GM12872 (cell line): ENCODE data around the gene ARHGEF39.

Source experiments
- TF ChIP-seq, protein P1 (sequence below): IDR thresholded peaks from 3 replicates; pipeline ENCODE4 v1.5.1; 2011; ENCODE audit warnings: low read depth, mild to moderate bottlenecking, low read length, moderate library complexity; ENCODE audit not compliant: insufficient read depth

The ARHGEF39 gene

DNA sequence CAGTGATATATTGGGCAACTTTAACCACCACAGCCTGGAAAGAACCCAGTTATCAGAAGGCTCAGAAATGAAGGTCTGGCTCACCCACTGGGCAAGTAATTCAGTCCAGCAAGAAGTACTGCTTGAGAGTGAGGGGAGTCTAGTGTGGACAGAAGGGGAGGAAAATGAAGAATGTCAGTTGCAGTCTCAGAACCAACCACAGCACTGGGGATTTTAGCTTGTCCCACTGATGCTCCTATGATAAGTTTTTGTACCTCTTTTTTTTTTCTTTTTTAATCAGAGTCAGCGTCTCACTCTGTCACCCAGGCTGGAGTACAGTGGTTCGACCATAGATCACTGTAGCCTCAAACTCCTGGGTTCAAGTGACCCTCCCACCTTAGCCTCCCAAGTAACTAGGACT is 37.4 kb downstream of the ARHGEF39 start:
- TF ChIP-seq, protein P1, sequence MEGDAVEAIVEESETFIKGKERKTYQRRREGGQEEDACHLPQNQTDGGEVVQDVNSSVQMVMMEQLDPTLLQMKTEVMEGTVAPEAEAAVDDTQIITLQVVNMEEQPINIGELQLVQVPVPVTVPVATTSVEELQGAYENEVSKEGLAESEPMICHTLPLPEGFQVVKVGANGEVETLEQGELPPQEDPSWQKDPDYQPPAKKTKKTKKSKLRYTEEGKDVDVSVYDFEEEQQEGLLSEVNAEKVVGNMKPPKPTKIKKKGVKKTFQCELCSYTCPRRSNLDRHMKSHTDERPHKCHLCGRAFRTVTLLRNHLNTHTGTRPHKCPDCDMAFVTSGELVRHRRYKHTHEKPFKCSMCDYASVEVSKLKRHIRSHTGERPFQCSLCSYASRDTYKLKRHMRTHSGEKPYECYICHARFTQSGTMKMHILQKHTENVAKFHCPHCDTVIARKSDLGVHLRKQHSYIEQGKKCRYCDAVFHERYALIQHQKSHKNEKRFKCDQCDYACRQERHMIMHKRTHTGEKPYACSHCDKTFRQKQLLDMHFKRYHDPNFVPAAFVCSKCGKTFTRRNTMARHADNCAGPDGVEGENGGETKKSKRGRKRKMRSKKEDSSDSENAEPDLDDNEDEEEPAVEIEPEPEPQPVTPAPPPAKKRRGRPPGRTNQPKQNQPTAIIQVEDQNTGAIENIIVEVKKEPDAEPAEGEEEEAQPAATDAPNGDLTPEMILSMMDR = no peak

DNA sequence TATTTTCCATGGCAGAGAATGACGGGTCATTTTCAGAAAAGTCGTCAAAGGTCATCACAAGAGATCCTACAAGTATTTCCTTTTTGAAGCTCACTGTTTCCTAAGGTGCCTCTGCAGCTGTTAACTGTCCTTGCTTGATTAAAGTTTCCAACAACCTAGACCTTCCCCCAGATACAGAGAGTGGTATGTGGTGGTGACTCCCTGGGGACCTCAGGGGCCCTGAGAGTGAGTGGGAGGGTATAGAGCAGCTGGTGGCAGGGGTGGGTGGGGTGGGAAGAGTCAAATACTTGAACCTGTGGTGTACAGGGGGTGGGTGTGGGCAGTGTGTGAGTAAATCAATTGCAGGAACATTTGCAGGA is 45.2 kb downstream of the ARHGEF39 start:
- TF ChIP-seq, protein P1 = no peak

DNA sequence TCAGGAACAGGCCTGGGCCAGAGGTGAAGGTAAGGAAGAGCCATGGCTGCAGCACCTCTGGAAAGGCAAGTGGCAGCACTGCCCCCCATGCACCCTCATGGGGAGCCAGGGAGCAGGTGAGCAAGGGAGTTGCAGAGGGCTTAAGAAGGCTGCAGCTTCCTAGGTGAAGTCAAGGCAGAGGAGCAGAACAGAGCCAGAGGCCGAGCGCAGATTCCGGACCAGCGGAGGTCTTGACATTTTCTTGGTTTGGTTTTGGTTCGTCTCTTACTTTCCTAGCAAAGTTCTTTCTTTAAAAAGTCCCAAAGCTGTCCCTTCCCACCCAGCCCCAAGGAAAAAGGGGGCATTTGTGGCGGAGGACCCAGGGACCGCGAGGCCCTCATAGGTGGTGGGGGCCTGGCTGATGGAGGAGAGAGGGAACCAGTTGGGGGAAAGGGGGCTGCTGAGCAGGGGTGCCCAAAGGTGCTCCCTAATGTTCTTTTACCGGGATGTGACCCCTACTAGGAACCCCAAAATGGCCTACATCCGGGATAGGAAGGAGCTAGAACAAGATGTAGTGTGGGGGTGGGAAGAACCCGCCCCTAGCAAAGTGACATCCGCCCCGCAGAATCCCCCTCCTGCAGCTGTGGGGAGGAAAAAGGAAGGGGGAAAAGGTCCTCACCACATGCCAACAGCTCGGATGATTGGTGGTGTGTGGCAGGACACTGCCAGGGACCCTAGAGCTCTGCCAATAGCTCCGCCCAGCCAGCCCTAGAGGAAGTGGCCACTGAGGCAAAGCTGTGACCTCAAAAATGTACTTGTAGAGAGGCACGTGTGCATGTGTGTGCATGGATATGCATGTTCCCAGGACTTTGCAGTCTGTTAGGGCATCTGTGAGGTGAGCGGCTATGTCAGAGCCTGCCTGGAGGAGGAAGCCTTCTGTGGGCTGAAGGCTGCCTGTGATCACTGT is 45.9 kb downstream of the ARHGEF39 start:
- TF ChIP-seq, protein P1 = no peak

DNA sequence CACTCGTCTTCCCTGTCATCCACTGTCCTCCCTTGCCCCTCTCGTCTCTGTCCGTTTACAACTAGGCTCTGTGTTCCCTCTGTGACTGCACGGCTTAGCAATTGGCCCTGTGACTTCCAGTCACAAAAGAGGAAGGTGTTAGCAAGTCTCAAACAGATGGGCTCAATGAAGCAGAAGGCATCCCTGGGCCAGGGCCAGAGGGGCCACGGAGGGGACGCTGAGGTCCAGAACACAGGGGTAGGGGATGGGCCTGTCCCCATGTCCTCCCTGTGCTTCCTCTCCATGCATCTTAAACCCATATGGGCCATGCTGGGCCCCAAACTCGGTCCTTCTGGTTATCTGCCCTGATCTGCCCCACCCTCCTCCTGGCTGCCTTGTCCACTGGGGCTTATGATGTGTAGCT is 46.7 kb downstream of the ARHGEF39 start, which contains the start of gene CD72:
TSS of gene CD72 (minus strand) at position 89 of the 403 bp plus-strand sequence. CDS start 110 bp downstream, outside the sequence.
- TF ChIP-seq, protein P1 = no peak

DNA sequence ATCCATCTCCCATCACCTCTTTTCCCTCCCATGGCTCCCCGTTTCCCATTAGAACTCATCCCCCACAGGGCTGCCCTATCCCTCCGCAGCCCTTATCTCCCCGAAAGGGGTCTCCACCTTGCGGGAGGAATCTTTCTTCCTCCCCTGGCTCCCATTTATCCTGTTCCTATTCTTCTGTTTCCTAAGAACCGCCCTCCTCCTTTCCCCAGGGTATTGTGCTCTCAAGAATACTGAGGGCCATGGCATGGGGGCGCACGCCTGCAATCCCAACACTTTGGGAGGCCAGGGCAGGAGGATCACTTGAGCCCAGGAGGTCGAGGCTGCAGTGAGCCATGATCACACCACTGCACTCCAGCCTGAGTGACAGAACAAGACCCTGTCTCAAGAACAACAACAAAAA is 47.4 kb downstream of the ARHGEF39 start:
- TF ChIP-seq, protein P1 = no peak

DNA sequence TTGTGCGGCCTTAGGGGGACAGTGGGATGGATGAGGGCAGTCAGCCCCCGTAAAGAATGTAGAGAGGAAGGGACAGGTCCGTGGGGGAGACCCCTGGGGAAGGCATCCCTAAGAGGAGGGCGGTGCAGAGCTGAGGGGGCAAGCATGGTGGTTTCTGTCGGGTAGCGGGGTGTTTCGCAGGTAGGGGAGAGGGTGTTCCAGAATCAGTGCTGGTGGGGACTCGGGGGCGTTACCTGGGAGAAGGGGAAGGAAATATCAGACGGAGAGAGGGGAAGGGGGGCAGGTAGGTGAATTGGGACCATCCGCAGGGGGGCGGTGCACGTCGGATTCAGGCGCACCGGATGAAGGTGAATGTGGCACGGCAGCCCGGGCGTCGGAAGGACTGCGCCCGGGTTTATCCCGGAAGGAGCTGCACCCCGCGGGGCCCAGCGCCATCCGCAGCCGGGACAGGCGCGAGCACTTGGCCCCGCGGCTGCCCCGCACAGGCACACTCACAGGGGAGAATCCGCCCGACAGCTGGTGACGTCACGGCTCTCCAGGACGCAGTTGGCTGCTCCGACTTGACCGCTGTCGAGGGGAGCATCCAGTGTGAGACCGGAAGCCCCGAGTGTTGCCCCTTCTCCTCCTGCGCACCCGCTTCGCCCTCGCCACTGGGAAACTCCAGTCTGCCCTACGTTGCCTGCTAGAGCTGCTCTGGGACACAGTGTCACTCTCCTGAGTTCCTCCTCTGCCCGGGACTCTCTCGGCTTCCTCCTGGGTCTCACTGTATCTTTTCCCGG is 48.1 kb downstream of the ARHGEF39 start:
- TF ChIP-seq, protein P1 = peak; percentile 54; the same call in 2 of the 3 replicates

DNA sequence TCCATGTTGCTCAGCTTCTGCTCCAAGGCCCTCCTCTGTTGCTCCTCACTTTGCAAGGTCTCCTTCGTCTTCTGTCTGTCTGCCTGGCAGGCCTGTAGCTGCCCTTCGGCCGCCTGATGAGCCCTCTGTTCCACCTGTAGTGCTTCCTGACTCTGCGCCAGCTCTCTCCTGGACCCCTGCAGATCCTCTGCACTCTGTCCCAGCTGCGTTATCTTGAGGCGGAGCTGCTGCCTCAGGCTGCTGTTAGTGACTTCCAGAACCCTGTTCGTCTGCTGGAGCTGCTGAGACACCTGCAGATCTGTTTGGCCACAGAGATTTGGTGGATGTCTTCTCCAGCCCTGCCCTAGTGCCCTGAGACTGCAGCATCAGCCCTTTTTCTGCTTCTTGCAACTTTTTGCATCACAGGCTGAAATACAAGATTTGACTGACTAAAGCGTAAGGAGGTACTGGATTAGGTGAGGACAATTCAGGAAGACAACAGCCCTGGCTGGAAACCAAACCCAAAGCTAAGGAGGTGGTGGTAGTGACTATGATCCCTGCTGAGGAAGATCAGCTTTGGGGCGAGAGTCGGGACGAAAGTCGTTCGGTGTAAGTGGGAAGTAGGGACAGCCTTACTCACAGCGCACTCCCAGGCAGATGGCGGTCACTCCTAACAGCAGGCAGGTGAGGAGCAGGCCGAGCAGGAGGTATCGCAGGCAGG is 48.9 kb downstream of the ARHGEF39 start:
- TF ChIP-seq, protein P1 = no peak
